CD4-positive, alpha-beta memory T cell (primary cell): ENCODE measurements around the gene CEP41. TPM values are rescaled to one million over a fixed set of nuclear protein-coding genes. Genes with fewer than 3 reads are reported as not detected.

Experiments used
- CTCF ChIA-PET: fragments of 350-600 bp; sonication (Branson Sonifier 250); formaldehyde crosslinking; loops from one replicate; lab custom pipeline; 2021; ENCODE audit warnings: inconsistent platforms; ENCODE audit not compliant: partially characterized antibody; lab: Charles Lee
- POLR2A ChIA-PET: fragments of 350-600 bp; sonication (Branson Sonifier 250); formaldehyde crosslinking; loops from one replicate; lab custom pipeline; 2021; ENCODE audit not compliant: partially characterized antibody; lab: Charles Lee
- DNase-seq, 5 donors: peaks; one replicate each; pipeline versions ENCODE4 v3.0.0 to v3.0.0-alpha.2; 2020 to 2022; ENCODE audit warnings: mixed read lengths in 1 of 5
- H3K27ac ChIP-seq: one replicate; pipeline ENCODE4 v1.7.0; 2013; ENCODE audit warnings: low read depth, low read length
- H3K27me3 ChIP-seq: 2 replicates; pipeline ENCODE4 v1.7.0; 2013; ENCODE audit warnings: mild to moderate bottlenecking, low read length, moderate library complexity; ENCODE audit not compliant: insufficient read depth
- H3K36me3 ChIP-seq: 2 replicates; pipeline ENCODE4 v1.7.0; 2013; ENCODE audit warnings: mild to moderate bottlenecking, low read length, moderate library complexity; ENCODE audit not compliant: insufficient read depth
- H3K4me1 ChIP-seq: 2 replicates; pipeline ENCODE4 v1.7.0; 2013; ENCODE audit warnings: mild to moderate bottlenecking, low read length, moderate library complexity; ENCODE audit not compliant: insufficient read depth
- H3K4me3 ChIP-seq, 2 donors: one replicate each; pipeline ENCODE4 v1.7.0; 2013; ENCODE audit warnings: low read length in 2 of 2, mild to moderate bottlenecking in 1 of 2
- H3K9me3 ChIP-seq, 2 donors: one replicate each; pipeline ENCODE4 v1.7.0; 2013; ENCODE audit warnings: low read length in 2 of 2, control low read depth in 1 of 2; ENCODE audit not compliant: control insufficient read depth in 1 of 2
- H3K27ac Mint-ChIP-seq, 7 donors: one replicate each; pipeline ENCODE4 v1.8.0; 2020 to 2021; ENCODE audit warnings: mixed read lengths in 7 of 7, mild to moderate bottlenecking in 6 of 7, inconsistent platforms in 3 of 7, moderate library complexity in 3 of 7
- H3K27me3 Mint-ChIP-seq, 2 donors: one replicate each; pipeline ENCODE4 v1.8.0; 2020 to 2021; ENCODE audit warnings: mixed read lengths in 2 of 2
- H3K36me3 Mint-ChIP-seq, 2 donors: one replicate each; pipeline ENCODE4 v1.8.0; 2020 to 2021; ENCODE audit warnings: mixed read lengths in 2 of 2, inconsistent platforms in 1 of 2, mild to moderate bottlenecking in 1 of 2
- H3K4me1 Mint-ChIP-seq, 4 donors: one replicate each; pipeline ENCODE4 v1.8.0; 2020 to 2021; ENCODE audit warnings: mixed read lengths in 4 of 4, mild to moderate bottlenecking in 1 of 4
- H3K4me3 Mint-ChIP-seq, 8 donors: one replicate each; pipeline ENCODE4 v1.8.0; 2020 to 2021; ENCODE audit warnings: mixed read lengths in 8 of 8, mild to moderate bottlenecking in 7 of 8, moderate library complexity in 6 of 8, inconsistent platforms in 3 of 8
- H3K9me3 Mint-ChIP-seq, 8 donors: one replicate each; pipeline ENCODE4 v1.8.0; 2020 to 2021; ENCODE audit warnings: mixed read lengths in 8 of 8, mild to moderate bottlenecking in 5 of 8, inconsistent platforms in 3 of 8, moderate library complexity in 1 of 8
- intact Hi-C: fragments of 100-400 bp; cut with micrococcal nuclease; formaldehyde crosslinking; loops from one replicate; pipeline ENCODE4 v1.15.1; 2023
- polyA plus RNA-seq, 2 donors: library from polyadenylated mRNA; unstranded; fragments of 300-500 nt; fragmentation: Illumina TruSeq; gene quantifications; one replicate each; pipeline ENCODE4 v1.2.3, GENCODE V29; 2021
- total RNA-seq, 2 experiments: library from RNA; stranded (reverse); gene quantifications; one replicate each; pipeline ENCODE4 v1.2.3, GENCODE V29; 2021

The CEP41 gene
- total and polyA plus RNA-seq, 4 experiments from 2014 or later = 6.0 to 20.9 (median 11.8) TPM

GRCh38 chr7:130410868-130411541 is 29.8 kb downstream of the CEP41 start:
- H3K36me3 ChIP-seq = no peaks in the 10 kb centered on the region
- H3K27me3 ChIP-seq = no peaks in the 10 kb centered on the region
- ChIA-PET POLR2A (no interaction called here), CTCF (no interaction called here)
- Mint-ChIP-seq H3K4me3 (no peak overlapping the region), H3K4me1 (peaks cover 8 to 10% (median 10%) of the 10 kb centered on the region in 4 donors), H3K9me3 (no peaks in the 10 kb centered on the region), H3K27ac (no peak overlapping the region), H3K36me3 (peaks cover 2 to 18% of the 10 kb centered on the region in 2 donors), H3K27me3 (no peaks in the 10 kb centered on the region)
- H3K4me3 ChIP-seq = no peak overlapping the region
- DNase-seq = no peak
- no peak overlapping the region for H3K27ac ChIP-seq
- H3K9me3 ChIP-seq = no peaks in the 10 kb centered on the region
- H3K4me1 ChIP-seq = peaks cover 13% of the 10 kb centered on the region
- intact Hi-C loops = no loop called here

DNA sequence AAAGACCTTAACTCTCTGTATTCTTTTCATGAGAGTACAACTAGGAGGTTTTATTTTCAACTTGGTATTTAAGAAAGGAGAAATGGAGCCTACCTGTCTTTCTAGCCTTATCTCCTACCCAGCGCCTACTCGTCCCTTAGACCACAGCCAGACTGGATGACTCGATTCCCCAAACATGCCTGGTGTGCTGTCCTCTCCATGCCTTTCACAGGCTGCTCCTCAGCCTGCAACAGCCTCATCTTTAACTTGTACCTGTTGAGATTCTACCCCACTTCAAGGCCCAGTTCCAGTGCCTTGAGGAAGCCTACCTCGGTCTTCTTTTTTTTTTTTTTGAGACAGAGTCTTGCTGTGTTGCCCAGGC is 31.1 kb downstream of the CEP41 start:
- DNase-seq = no peak
- H3K9me3 Mint-ChIP-seq = no peaks in the 10 kb centered on the region
- peak overlapping the region in 1 of 7 donors; percentile 48 for H3K27ac Mint-ChIP-seq
- no peaks in the 10 kb centered on the region for H3K27me3 ChIP-seq
- peaks cover 0 to 1% (median under 1%) of the 10 kb centered on the region in 4 donors for H3K4me1 Mint-ChIP-seq
- no peaks in the 10 kb centered on the region for H3K27me3 Mint-ChIP-seq
- no peak overlapping the region for H3K27ac ChIP-seq
- CTCF ChIA-PET = no interaction called here
- no peaks in the 10 kb centered on the region for H3K9me3 ChIP-seq
- no peak overlapping the region for H3K4me3 ChIP-seq
- no peak overlapping the region for H3K4me3 Mint-ChIP-seq
- H3K36me3 Mint-ChIP-seq = peaks cover 2 to 18% of the 10 kb centered on the region in 2 donors
- H3K4me1 ChIP-seq = peaks cover 3% of the 10 kb centered on the region
- intact Hi-C loops = no loop called here
- no peaks in the 10 kb centered on the region for H3K36me3 ChIP-seq
- POLR2A ChIA-PET = no interaction called here

DNA sequence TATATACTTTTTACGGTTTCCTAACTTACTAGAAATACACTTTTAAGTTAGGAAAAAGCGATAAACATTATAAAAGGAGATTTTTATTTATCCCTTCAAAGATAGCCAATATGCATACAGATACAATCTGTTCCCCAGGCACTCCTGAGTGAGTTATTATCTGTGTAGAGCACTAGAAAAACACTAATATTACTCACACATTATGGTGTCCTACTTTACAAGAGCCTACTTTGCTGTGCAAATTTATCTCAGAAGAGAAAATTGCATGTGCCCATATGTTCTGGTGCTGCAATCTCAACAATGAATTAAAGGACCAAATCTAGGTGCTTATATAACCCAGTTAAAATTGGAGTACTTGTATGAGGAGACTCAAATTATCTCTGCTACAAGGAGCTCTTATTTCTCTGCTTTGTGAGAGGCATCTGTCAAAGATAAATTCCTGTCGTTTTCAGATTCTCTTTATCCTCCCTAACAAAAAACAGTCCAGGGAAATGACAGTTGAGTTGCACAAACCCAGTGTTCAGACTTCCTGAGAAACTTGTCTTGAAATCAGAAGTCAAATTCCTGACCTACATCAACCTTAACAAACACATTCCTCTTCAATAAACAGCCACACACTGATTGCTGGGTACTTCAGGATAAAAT is 31.6 kb downstream of the CEP41 start:
- Mint-ChIP-seq H3K4me3 (no peak overlapping the region), H3K27ac (no peak overlapping the region), H3K4me1 (no peaks in the 10 kb centered on the region), H3K9me3 (no peaks in the 10 kb centered on the region), H3K27me3 (no peaks in the 10 kb centered on the region), H3K36me3 (peaks cover 2 to 18% of the 10 kb centered on the region in 2 donors)
- Histone ChIP-seq H3K4me3 (no peak overlapping the region), H3K36me3 (no peaks in the 10 kb centered on the region), H3K9me3 (no peaks in the 10 kb centered on the region), H3K4me1 (no peaks in the 10 kb centered on the region), H3K27me3 (no peaks in the 10 kb centered on the region), H3K27ac (no peak overlapping the region)
- POLR2A ChIA-PET = no interaction called here
- CTCF ChIA-PET = no interaction called here
- intact Hi-C loops = no loop called here
- DNase-seq = no peak

GRCh38 chr7:130405003-130405402 is 35.8 kb downstream of the CEP41 start:
- Mint-ChIP-seq H3K9me3 (no peaks in the 10 kb centered on the region), H3K4me1 (no peaks in the 10 kb centered on the region), H3K36me3 (peaks cover 5 to 22% of the 10 kb centered on the region in 2 donors), H3K27ac (no peak overlapping the region), H3K4me3 (no peak overlapping the region), H3K27me3 (no peaks in the 10 kb centered on the region)
- Histone ChIP-seq H3K27me3 (no peaks in the 10 kb centered on the region), H3K4me3 (no peak overlapping the region), H3K4me1 (no peaks in the 10 kb centered on the region), H3K9me3 (no peaks in the 10 kb centered on the region), H3K36me3 (no peaks in the 10 kb centered on the region), H3K27ac (no peak overlapping the region)
- DNase-seq = no peak
- POLR2A ChIA-PET = interaction anchor here (1.2 kb wide), 1 partner anchor 11 kb away, joined by 3 read pairs; no protein-coding TSS in a partner anchor
- intact Hi-C loops = no loop called here
- CTCF ChIA-PET = no interaction called here

- no peak overlapping the region for H3K4me3 ChIP-seq
- CTCF ChIA-PET = no interaction called here
These were observed 39.2 kb downstream of the CEP41 start for GRCh38 chr7:130401578-130401977.

GRCh38 chr7:130401101-130401500 is 39.7 kb downstream of the CEP41 start:
- H3K4me1 ChIP-seq = no peaks in the 10 kb centered on the region
- no peaks in the 10 kb centered on the region for H3K27me3 Mint-ChIP-seq
- ChIA-PET POLR2A (no interaction called here), CTCF (no interaction called here)
- no peaks in the 10 kb centered on the region for H3K36me3 ChIP-seq
- H3K36me3 Mint-ChIP-seq = peaks cover 9 to 44% of the 10 kb centered on the region in 2 donors
- no peak overlapping the region for H3K4me3 Mint-ChIP-seq
- H3K9me3 Mint-ChIP-seq = no peaks in the 10 kb centered on the region
- no peak overlapping the region for H3K4me3 ChIP-seq
- DNase-seq = no peak
- no peaks in the 10 kb centered on the region for H3K9me3 ChIP-seq
- intact Hi-C loops = no loop called here
- H3K4me1 Mint-ChIP-seq = no peaks in the 10 kb centered on the region
- no peaks in the 10 kb centered on the region for H3K27me3 ChIP-seq
- H3K27ac Mint-ChIP-seq = no peak overlapping the region
- H3K27ac ChIP-seq = no peak overlapping the region

More at GRCh38 chr7:130401578-130401977, 39.2 kb downstream of the CEP41 start:
- Mint-ChIP-seq H3K4me1 (no peaks in the 10 kb centered on the region), H3K27me3 (no peaks in the 10 kb centered on the region), H3K36me3 (peaks cover 9 to 44% of the 10 kb centered on the region in 2 donors), H3K4me3 (no peak overlapping the region), H3K9me3 (no peaks in the 10 kb centered on the region), H3K27ac (no peak overlapping the region)
- POLR2A ChIA-PET = no interaction called here
- intact Hi-C loops = no loop called here
- no peak for DNase-seq
- Histone ChIP-seq H3K4me1 (no peaks in the 10 kb centered on the region), H3K9me3 (no peaks in the 10 kb centered on the region), H3K27ac (no peak overlapping the region), H3K27me3 (no peaks in the 10 kb centered on the region), H3K36me3 (no peaks in the 10 kb centered on the region)

DNA sequence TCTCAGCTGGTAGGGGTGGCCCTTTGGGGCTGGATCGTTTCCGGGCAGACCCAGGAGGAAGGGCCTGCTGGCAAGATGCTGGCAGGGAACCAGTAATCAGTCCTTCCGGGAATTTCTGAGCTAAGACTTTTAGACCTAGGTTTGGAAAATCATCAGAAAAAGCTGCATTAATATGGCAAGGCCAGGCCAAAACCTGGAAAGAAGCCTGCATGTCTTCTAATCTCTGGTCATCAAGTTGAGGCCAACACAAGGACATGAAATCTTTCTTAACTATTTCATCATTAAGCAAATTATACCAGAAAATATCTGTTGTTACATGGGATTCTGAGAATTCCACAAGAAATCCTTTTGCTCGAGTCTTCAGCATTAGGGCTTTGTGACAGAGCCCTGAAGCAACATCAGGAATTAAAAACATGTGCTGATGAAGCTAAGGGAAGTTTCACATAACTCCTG is 40.7 kb downstream of the CEP41 start:
- Mint-ChIP-seq H3K4me1 (peaks cover 0 to under 1% (median 0%) of the 10 kb centered on the region in 4 donors), H3K27me3 (no peaks in the 10 kb centered on the region), H3K27ac (no peak overlapping the region), H3K4me3 (no peak overlapping the region), H3K9me3 (no peaks in the 10 kb centered on the region), H3K36me3 (peaks cover 9 to 44% of the 10 kb centered on the region in 2 donors)
- ChIA-PET POLR2A (no interaction called here), CTCF (no interaction called here)
- no peak overlapping the region for H3K27ac ChIP-seq
- H3K9me3 ChIP-seq = no peaks in the 10 kb centered on the region
- H3K4me3 ChIP-seq = no peak overlapping the region
- H3K4me1 ChIP-seq = no peaks in the 10 kb centered on the region
- H3K27me3 ChIP-seq = no peaks in the 10 kb centered on the region
- intact Hi-C loops = no loop called here
- DNase-seq = no peak
- H3K36me3 ChIP-seq = no peaks in the 10 kb centered on the region
